Right ventricle myocardium superior (tissue), 1 donor: ENCODE measurements around the gene ZNF221. TPM values are rescaled to one million over a fixed set of nuclear protein-coding genes. Genes with fewer than 3 reads are reported as not detected.
"Not testable (repeated sequence)": the region's sequence is repeated elsewhere in the genome, so short reads cannot be mapped to it uniquely, and the experiment has no call there.

Experiments
- ATAC-seq: fragments of 200-7000 bp; cut with Tn5 transposase; one replicate; pipeline ENCODE4 v1.9.1; 2020; ENCODE audit warnings: mild to moderate bottlenecking; ENCODE audit not compliant: poor library complexity
- DNase-seq: peaks from one replicate; pipeline ENCODE4 v3.0.0-alpha.2; 2020
- intact Hi-C: fragments of 100-400 bp; cut with DNase I; formaldehyde crosslinking; loops from one replicate; pipeline ENCODE4 v1.11.2; 2022
- total RNA-seq: library from RNA; stranded (reverse); fragmentation: NEBNext Ultra II Directional; extraction: Animal tissue kit (Norgen Biotek cat#: 25700); gene quantifications from one replicate; pipeline ENCODE4 v1.2.1, GENCODE V29; 2021
- donor health status: DM: no; HTN: yes; CAD: no; lungs with severe emphysema.

Gene ZNF221
- total RNA-seq, 1 donor from 2014 or later, result 3.6 TPM

- DNase-seq, intact Hi-C loops, ATAC-seq: not testable (repeated sequence)
Measured at GRCh38 chr19:43947412-43947811, 3.6 kb upstream of the ZNF221 start.

GRCh38 chr19:43949803-43950202, 1.2 kb upstream of the ZNF221 start:
- DNase-seq, ATAC-seq, intact Hi-C loops: not testable (repeated sequence)

GRCh38 chr19:43956827-43957226, 5.8 kb downstream of the ZNF221 start:
- DNase-seq, result no peak
- intact Hi-C loops, result no loop called here
- ATAC-seq, result no peak

GRCh38 chr19:43957891-43958290, 6.9 kb downstream of the ZNF221 start:
- intact Hi-C loops, result no loop called here
- ATAC-seq, result no peak
- DNase-seq, result no peak

GRCh38 chr19:43960411-43960810, 9.4 kb downstream of the ZNF221 start:
- DNase-seq, result no peak
- ATAC-seq, result no peak
- intact Hi-C loops, result no loop called here

GRCh38 chr19:43966079-43966694, 15.2 kb downstream of the ZNF221 start:
- intact Hi-C loops, result no loop called here
- ATAC-seq, result no peak
- DNase-seq, result no peak

- intact Hi-C loops, result no loop called here
- no peak for DNase-seq
- no peak for ATAC-seq
Measured at GRCh38 chr19:43976732-43977131, 25.7 kb downstream of the ZNF221 start.

GRCh38 chr19:43983544-43983911, 32.5 kb downstream of the ZNF221 start:
- intact Hi-C loops, result no loop called here
- ATAC-seq (no peak), DNase-seq (no peak)

GRCh38 chr19:43983912-43984686, 33.1 kb downstream of the ZNF221 start, which contains the start of gene ZNF155:
TSS of gene ZNF155 (plus strand) at chr19:43984188. CDS start at chr19:43988544, 4,356 bp downstream.
- peak; percentile 93 for DNase-seq
- intact Hi-C loops, result no loop called here
- peak; percentile 99 for ATAC-seq

GRCh38 chr19:43984687-43985000, 33.6 kb downstream of the ZNF221 start:
- intact Hi-C loops, result no loop called here
- peak; percentile 31 for DNase-seq
- ATAC-seq, result peak; percentile 53

GRCh38 chr19:43997631-43998290, 46.7 kb downstream of the ZNF221 start:
- ATAC-seq (no peak), DNase-seq (no peak)

GRCh38 chr19:44002212-44002565, 51.2 kb downstream of the ZNF221 start:
- no peak for ATAC-seq
- intact Hi-C loops, result loop anchor here (10.0 kb wide), 1 partner anchor 103 kb away; no protein-coding TSS in a partner anchor

More at GRCh38 chr19:43997631-43998290, 46.7 kb downstream of the ZNF221 start:
- intact Hi-C loops, result no loop called here

GRCh38 chr19:44002566-44003460, 51.8 kb downstream of the ZNF221 start, which contains the start of gene ZNF230:
TSS of gene ZNF230 (plus strand) at chr19:44002957. CDS start at chr19:44007079, 4,122 bp downstream.
- ATAC-seq (peak; percentile 100), DNase-seq (peak; percentile 91)
- intact Hi-C loops, result loop anchor here (10.0 kb wide), 1 partner anchor 102 kb away; no protein-coding TSS in a partner anchor

More at GRCh38 chr19:44002212-44002565, 51.2 kb downstream of the ZNF221 start:
- DNase-seq, result no peak

- ATAC-seq (peak; percentile 22), DNase-seq (no peak)
- intact Hi-C loops, result loop anchor here (10.0 kb wide), 1 partner anchor 101 kb away; no protein-coding TSS in a partner anchor
Measured at GRCh38 chr19:44003461-44004009, 52.5 kb downstream of the ZNF221 start.

GRCh38 chr19:44005973-44006372, 54.9 kb downstream of the ZNF221 start:
- ATAC-seq (no peak), DNase-seq (no peak)
- intact Hi-C loops, result loop anchor here (10.0 kb wide), 1 partner anchor 99 kb away; no protein-coding TSS in a partner anchor

- no peak for DNase-seq
- ATAC-seq, result no peak
- intact Hi-C loops, result loop anchor here (10.0 kb wide), 1 partner anchor 97 kb away; no protein-coding TSS in a partner anchor
Measured at GRCh38 chr19:44007473-44007872, 56.4 kb downstream of the ZNF221 start.

- no peak for ATAC-seq
- no peak for DNase-seq
- intact Hi-C loops, result no loop called here
Measured at GRCh38 chr19:44010468-44010867, 59.4 kb downstream of the ZNF221 start.
